OCI-LY7 (cell line): Measurements from ENCODE around the gene SPTAN1.

Experiments
- EZH2phosphoT487 ChIP-seq: fragments of 200-600 bp; sonication (generic); IDR thresholded peaks from 2 replicates; pipeline ENCODE4 v1.6.1; 2018; ENCODE audit warnings: low read depth, borderline replicate concordance, mild to moderate bottlenecking, mixed run types, antibody characterized with exemption, low read length, moderate library complexity, mixed read lengths
- TF ChIP-seq, protein P1 (sequence below): fragments of 200-600 bp; sonication (generic); conservative IDR thresholded peaks from 2 replicates; pipeline ENCODE4 v1.5.1; 2014; ENCODE audit warnings: mild to moderate bottlenecking, antibody characterized with exemption, low read length, moderate library complexity, mixed read lengths

DNA sequence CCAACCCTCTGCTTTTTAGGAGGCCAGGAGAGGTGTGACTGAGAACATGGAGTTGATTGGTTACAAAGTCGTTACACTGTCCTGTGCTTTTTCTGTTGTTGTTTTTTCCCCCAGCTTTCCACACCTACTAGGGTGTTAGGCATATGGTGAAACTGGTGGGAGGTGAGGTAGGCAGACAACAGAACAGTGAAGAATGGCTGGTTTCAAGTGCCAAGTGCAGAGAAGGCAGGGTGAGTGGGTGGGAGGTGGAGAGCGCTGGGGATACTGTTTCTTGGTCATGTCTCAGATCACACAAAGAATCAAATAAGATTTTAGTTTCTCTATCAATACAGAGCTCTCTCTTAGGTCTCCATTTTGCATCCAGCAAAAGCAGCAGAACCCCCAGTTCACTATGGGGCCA, 2.2 kb upstream of the SPTAN1 start:
- TF ChIP-seq, protein P1, sequence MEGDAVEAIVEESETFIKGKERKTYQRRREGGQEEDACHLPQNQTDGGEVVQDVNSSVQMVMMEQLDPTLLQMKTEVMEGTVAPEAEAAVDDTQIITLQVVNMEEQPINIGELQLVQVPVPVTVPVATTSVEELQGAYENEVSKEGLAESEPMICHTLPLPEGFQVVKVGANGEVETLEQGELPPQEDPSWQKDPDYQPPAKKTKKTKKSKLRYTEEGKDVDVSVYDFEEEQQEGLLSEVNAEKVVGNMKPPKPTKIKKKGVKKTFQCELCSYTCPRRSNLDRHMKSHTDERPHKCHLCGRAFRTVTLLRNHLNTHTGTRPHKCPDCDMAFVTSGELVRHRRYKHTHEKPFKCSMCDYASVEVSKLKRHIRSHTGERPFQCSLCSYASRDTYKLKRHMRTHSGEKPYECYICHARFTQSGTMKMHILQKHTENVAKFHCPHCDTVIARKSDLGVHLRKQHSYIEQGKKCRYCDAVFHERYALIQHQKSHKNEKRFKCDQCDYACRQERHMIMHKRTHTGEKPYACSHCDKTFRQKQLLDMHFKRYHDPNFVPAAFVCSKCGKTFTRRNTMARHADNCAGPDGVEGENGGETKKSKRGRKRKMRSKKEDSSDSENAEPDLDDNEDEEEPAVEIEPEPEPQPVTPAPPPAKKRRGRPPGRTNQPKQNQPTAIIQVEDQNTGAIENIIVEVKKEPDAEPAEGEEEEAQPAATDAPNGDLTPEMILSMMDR, result no peak
- no peak for TF ChIP-seq EZH2phosphoT487
